Activated B cell treated with CpG ODN at 0.5 μM for 24 hours (primary cell): ENCODE data around the gene OPN4. TPM values are rescaled to one million over a fixed set of nuclear protein-coding genes. Genes with fewer than 3 reads are reported as not detected.

Experiments used
- ATAC-seq: fragments of 200-7000 bp; cut with Tn5 transposase; one replicate; pipeline ENCODE4 v1.10.0; 2021; ENCODE audit warnings: low read depth, mild to moderate bottlenecking, moderate library complexity
- CTCF ChIA-PET: fragments of 350-600 bp; sonication (Branson Sonifier 250); formaldehyde crosslinking; loops from one replicate; lab custom pipeline; 2021; ENCODE audit warnings: antibody characterized with exemption; lab: Charles Lee
- POLR2A ChIA-PET: fragments of 350-600 bp; sonication (Branson Sonifier 250); formaldehyde crosslinking; loops from one replicate; lab custom pipeline; 2021; ENCODE audit warnings: antibody characterized with exemption; lab: Charles Lee
- DNase-seq: peaks from one replicate; pipeline ENCODE4 v3.0.0; 2022
- H3K27ac Mint-ChIP-seq: one replicate; pipeline ENCODE4 v1.8.0; 2020; ENCODE audit warnings: mixed read lengths
- H3K27me3 Mint-ChIP-seq: one replicate; pipeline ENCODE4 v1.8.0; 2021; ENCODE audit warnings: mixed read lengths
- H3K36me3 Mint-ChIP-seq: one replicate; pipeline ENCODE4 v1.8.0; 2021; ENCODE audit warnings: low read depth, mixed read lengths
- H3K4me1 Mint-ChIP-seq: one replicate; pipeline ENCODE4 v1.8.0; 2021; ENCODE audit warnings: mixed read lengths
- H3K4me3 Mint-ChIP-seq: one replicate; pipeline ENCODE4 v1.8.0; 2020; ENCODE audit warnings: mild to moderate bottlenecking, mixed read lengths
- H3K9me3 Mint-ChIP-seq: one replicate; pipeline ENCODE4 v1.8.0; 2020; ENCODE audit warnings: mixed read lengths
- CTCF ChIP-seq: fragments of 200-600 bp; IDR thresholded peaks from one replicate; pipeline ENCODE4 v1.8.0; 2022; ENCODE audit warnings: antibody characterized with exemption, mild to moderate bottlenecking
- intact Hi-C: fragments of 100-400 bp; cut with micrococcal nuclease; formaldehyde crosslinking; loops from one replicate; pipeline ENCODE4 v1.15.1; 2024
- total RNA-seq: library from RNA; stranded (reverse); gene quantifications from 2 replicates; pipeline ENCODE4 v1.2.3, GENCODE V29; 2022

OPN4 gene
- total RNA-seq, 1 donor from 2014 or later, result not detected

DNA sequence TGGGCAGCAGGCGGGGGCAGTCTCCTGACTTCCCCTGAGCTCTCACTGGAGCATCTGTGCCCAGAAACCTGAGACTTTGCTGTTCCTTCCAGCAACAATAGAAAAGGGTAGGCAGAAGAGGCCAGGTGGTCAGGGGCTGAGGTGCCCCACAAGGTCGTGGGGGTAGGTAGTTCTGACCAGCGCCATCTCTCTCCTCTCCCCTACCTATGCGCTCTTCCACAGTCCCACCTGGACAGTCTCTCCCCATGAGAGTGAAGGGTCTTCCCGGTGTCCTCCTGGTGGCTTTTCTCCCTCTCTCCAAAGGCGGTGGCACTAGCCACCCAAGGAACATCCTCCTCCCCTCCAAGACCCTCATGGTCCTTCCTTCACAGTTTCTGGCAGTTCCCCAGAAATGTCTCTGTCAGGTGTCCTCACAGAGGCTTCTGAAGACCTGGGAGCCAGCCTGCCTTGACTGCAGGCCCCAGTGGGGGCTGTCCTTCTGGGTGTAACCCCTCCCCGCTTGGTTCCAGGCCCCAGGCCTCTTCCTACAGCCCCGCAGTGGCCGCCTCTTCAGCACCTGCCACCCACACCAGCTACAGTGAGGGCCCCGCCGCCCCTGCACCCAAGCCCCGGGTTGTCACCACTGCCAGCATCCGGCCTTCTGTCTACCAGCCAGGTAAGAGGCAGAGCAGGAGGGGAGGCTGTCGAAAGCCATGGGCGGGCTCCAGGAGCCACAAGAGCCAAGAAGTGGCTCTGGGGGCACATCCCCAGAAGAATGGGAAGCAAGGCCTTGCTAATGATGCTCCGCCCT lies 55.2 kb downstream of the OPN4 start:
- ATAC-seq (no peak), DNase-seq (no peak)
- peaks cover 10% of the 10 kb centered on the region for H3K4me1 Mint-ChIP-seq
- POLR2A ChIA-PET, result no interaction called here
- H3K9me3 Mint-ChIP-seq, result no peaks in the 10 kb centered on the region
- no peaks in the 10 kb centered on the region for H3K27me3 Mint-ChIP-seq
- peaks cover 2% of the 10 kb centered on the region for H3K36me3 Mint-ChIP-seq
- H3K27ac Mint-ChIP-seq, result no peak overlapping the region
- intact Hi-C loops, result loop anchor here (2.0 to 5.0 kb wide), 3 partner anchors 88 to 187 kb away; partner anchors contain the start of gene WAPL
- no peak for TF ChIP-seq CTCF
- CTCF ChIA-PET, result no interaction called here
- peak overlapping the region; percentile 66 for H3K4me3 Mint-ChIP-seq

DNA sequence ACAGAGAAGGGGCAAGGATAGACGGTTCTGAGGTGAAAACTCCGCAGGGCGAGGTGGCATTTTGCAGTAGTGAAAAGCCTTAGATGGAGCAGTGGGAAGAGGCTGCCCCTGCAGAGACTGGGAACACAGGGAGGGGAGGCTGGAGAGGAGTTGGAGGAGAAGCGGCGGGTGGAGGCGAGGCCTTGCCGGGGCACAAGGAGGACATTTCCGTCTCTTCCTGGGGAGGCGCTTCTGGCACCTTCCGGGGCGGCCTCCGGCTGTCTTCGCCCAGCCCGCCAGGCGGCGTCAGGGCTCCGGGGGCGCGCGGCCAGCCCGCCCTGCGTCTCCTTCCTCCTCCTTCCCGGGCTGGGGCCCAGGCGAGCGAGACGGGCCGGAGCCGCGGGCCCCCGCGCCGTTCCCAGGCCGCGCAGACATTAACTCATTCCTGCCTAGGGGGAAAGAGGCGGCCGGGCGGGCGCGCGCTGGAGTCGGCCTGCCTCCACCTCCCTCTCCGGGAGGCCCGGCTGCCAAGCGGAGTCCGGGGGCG lies 56.7 kb downstream of the OPN4 start:
- ATAC-seq (peak; percentile 87), DNase-seq (peak; percentile 84)
- Mint-ChIP-seq H3K36me3 (peaks cover 2% of the 10 kb centered on the region), H3K27me3 (no peaks in the 10 kb centered on the region), H3K27ac (peak overlapping the region; percentile 93), H3K9me3 (no peaks in the 10 kb centered on the region), H3K4me3 (peak overlapping the region; percentile 85), H3K4me1 (peaks cover 10% of the 10 kb centered on the region)
- intact Hi-C loops, result loop anchor here (1.0 to 5.0 kb wide), 8 partner anchors 45 to 298 kb away; partner anchors contain the start of genes BMPR1A and WAPL
- ChIA-PET POLR2A (interaction anchor here (1.5 to 2.7 kb wide), 5 partner anchors 46 to 794 kb away, joined by 4 to 34 read pairs (median 7); partner anchors contain the start of genes BMPR1A, GLUD1, MINPP1 and SHLD2), CTCF (interaction anchor here (1.1 to 1.5 kb wide), 2 partner anchors 11 to 18 kb away, joined by 3 read pairs; no protein-coding TSS in a partner anchor)
- no peak for TF ChIP-seq CTCF

DNA sequence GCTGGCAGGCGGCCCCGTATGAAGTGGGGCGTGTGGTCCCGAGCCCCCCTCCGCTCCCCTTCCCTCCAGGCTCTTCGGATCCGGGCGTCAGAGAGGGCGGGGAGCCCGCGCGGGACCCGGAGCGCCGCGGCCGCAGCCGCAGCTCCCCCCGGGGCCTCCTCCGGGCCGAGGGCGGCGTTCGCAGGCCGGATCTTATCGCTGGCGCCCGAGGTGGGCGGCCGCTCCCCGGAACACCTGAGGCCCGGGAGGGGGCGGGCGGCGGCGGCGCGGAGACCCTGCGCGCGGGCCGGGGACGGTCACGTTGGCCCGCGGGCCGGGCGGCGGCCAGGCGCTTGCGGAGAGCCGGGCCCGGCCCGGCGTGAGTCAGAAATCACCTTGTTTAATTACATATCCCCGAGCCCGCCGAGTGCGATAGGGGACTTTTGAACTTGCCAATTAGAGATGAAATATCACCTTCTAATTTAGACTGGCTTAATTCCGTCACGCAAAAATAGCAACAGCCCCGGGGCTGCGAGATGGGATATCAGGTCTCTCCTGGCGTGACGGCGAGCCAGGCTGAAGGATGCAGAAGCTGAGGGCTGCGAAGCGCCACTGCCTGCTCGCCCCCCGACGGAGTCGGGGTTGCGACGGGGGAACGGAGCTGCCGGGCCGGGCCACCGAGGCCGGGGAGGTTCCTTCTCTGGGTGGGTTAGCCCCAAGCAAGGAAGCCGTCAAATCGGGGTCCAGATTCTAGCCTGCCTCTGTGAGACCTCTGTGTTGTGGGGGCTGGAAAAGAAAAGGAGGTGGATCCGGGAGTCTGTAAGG lies 57.4 kb downstream of the OPN4 start:
- no peaks in the 10 kb centered on the region for H3K27me3 Mint-ChIP-seq
- CTCF ChIA-PET, result interaction anchor here (0.7 to 1.5 kb wide), 6 partner anchors 10 to 188 kb away, joined by 3 to 4 read pairs (median 3); no protein-coding TSS in a partner anchor
- intact Hi-C loops, result loop anchor here (1.0 to 5.0 kb wide), 9 partner anchors 45 to 384 kb away; partner anchors contain the start of genes BMPR1A, SHLD2 and WAPL
- no peak for TF ChIP-seq CTCF
- H3K27ac Mint-ChIP-seq, result peak overlapping the region; percentile 98
- H3K9me3 Mint-ChIP-seq, result no peaks in the 10 kb centered on the region
- peak; percentile 54 for ATAC-seq
- DNase-seq, result peak; percentile 59
- peaks cover 10% of the 10 kb centered on the region for H3K4me1 Mint-ChIP-seq
- POLR2A ChIA-PET, result interaction anchor here (0.5 to 2.7 kb wide), 11 partner anchors 22 to 793 kb away, joined by 3 to 34 read pairs (median 5); partner anchors contain the start of genes BMPR1A, GLUD1, MINPP1 and SHLD2
- peak overlapping the region; percentile 89 for H3K4me3 Mint-ChIP-seq
- H3K36me3 Mint-ChIP-seq, result peaks cover 2% of the 10 kb centered on the region

GRCh38 chr10:86712317-86712707 lies 58.0 kb downstream of the OPN4 start:
- TF ChIP-seq CTCF, result no peak
- intact Hi-C loops, result loop anchor here (1.0 to 5.0 kb wide), 3 partner anchors 85 to 383 kb away; partner anchors contain the start of genes SHLD2 and WAPL
- peak; percentile 26 for ATAC-seq
- ChIA-PET POLR2A (interaction anchor here (0.6 to 2.7 kb wide), 11 partner anchors 22 to 792 kb away, joined by 3 to 34 read pairs (median 4); partner anchors contain the start of genes BMPR1A, GLUD1, MINPP1 and SHLD2), CTCF (interaction anchor here (0.7 to 1.5 kb wide), 5 partner anchors 19 to 187 kb away, joined by 3 to 4 read pairs (median 3); no protein-coding TSS in a partner anchor)
- H3K4me1 Mint-ChIP-seq, result peaks cover 10% of the 10 kb centered on the region
- H3K36me3 Mint-ChIP-seq, result peaks cover 2% of the 10 kb centered on the region
- no peak for DNase-seq
- no peaks in the 10 kb centered on the region for H3K9me3 Mint-ChIP-seq
- H3K4me3 Mint-ChIP-seq, result peak overlapping the region; percentile 89
- H3K27ac Mint-ChIP-seq, result peak overlapping the region; percentile 98
- no peaks in the 10 kb centered on the region for H3K27me3 Mint-ChIP-seq
